Stimulated activated CD8-positive, alpha-beta memory T cell treated with anti-CD3 and anti-CD28 coated beads, Interleukin-15, amount 100 ng/mL, for 24 hours (primary cell): ENCODE results near the gene C12orf57.
A peak's percentile ranks its signal among the peaks of the same experiment; 100 is the strongest.

Experiments used
- DNase-seq: peaks from one replicate; pipeline ENCODE4 v3.0.0-alpha.2; 2020; ENCODE audit warnings: low read depth

Gene C12orf57

DNA sequence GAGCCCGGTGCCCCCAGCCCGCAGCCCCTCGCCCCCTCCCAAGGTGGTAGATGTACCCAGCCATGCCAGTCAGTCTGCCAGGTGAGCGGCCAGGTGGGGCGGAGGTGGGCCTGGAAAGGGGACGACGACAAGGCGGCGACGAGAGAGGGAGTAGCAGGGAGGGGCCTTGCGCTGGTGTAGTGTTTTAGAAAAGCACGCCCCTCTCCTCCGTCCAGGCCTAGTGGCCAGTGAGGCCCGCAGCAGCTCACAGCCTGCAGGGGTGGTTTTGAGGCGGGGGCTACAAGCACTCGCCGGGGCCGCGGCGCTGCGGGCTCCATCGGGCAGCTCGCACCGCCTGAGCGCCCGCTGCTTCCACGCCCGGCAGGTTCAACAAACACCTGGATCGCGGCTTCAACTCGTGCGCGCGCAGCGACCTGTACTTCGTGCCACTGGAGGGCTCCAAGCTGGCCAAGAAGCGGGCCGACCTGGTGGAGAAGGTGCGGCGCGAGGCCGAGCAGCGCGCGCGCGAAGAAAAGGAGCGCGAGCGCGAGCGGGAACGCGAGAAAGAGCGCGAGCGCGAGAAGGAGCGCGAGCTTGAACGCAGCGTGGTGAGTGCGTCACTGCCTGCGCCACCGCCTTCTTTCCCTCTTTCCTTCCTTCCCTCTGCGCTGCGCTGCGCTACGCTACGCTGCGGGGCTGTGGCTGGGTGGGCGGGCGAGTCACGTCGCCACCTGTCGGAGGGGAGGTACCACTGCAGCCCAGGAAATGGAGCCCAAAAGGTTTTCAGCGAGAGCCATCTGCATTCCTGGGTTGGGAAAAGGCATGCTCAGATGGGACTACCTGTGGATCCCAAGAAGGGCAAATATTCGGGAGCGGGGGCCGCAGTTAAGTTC, 6.1 kb upstream of the C12orf57 start:
- DNase-seq = peak; percentile 84

DNA sequence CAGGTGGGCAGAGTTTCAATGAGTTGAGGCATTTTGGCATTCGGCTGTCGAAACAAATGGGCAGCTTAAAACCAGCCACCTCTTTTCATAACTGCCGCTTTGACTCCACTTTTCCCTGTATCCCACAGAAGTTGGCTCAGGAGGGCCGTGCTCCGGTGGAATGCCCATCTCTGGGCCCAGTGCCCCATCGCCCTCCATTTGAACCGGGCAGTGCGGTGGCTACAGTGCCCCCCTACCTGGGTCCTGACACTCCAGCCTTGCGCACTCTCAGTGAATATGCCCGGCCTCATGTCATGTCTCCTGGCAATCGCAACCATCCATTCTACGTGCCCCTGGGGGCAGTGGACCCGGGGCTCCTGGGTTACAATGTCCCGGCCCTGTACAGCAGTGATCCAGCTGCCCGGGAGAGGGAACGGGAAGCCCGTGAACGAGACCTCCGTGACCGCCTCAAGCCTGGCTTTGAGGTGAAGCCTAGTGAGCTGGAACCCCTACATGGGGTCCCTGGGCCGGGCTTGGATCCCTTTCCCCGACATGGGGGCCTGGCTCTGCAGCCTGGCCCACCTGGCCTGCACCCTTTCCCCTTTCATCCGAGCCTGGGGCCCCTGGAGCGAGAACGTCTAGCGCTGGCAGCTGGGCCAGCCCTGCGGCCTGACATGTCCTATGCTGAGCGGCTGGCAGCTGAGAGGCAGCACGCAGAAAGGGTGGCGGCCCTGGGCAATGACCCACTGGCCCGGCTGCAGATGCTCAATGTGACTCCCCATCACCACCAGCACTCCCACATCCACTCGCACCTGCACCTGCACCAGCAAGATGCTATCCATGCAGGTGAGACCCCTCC, 5.2 kb upstream of the C12orf57 start:
- no peak for DNase-seq

DNA sequence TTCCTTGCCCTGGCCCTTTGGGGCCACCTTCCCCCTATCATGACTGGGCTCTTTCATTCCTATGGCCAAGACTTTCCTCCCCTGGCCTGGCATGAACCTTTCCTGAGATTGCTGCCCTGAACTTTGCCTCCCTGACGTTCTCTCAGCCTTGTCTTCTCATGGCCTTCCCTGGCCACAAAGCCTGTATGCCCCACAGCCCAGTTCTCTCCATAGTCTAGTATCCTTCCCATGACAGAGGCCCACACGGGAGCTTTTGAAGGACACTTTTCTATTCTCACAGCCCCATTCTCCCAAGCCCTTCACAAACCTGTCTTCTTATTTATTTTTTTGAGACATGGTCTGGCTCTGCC, 4.7 kb upstream of the C12orf57 start:
- no peak for DNase-seq

DNA sequence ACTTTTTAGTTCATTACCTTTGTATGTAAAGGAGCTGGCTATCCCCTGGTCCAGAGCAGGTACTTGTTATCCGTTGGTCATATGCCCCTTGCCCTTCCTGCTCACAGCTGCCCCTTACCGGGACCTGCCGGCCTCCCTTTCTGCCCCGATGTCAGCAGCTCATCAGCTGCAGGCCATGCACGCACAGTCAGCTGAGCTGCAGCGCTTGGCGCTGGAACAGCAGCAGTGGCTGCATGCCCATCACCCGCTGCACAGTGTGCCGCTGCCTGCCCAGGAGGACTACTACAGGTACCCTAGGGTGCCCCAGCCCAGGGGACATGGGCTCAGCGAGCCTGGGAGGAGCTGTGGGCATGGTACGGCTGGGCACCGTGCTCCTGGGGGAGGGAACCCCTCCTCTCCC, 2.6 kb upstream of the C12orf57 start:
- DNase-seq = no peak

DNA sequence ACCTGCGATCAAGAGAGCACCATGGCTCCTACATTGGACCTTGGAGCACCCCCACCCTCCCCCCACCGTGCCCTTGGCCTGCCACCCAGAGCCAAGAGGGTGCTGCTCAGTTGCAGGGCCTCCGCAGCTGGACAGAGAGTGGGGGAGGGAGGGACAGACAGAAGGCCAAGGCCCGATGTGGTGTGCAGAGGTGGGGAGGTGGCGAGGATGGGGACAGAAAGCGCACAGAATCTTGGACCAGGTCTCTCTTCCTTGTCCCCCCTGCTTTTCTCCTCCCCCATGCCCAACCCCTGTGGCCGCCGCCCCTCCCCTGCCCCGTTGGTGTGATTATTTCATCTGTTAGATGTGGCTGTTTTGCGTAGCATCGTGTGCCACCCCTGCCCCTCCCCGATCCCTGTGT, 2.0 kb upstream of the C12orf57 start:
- DNase-seq = no peak

DNA sequence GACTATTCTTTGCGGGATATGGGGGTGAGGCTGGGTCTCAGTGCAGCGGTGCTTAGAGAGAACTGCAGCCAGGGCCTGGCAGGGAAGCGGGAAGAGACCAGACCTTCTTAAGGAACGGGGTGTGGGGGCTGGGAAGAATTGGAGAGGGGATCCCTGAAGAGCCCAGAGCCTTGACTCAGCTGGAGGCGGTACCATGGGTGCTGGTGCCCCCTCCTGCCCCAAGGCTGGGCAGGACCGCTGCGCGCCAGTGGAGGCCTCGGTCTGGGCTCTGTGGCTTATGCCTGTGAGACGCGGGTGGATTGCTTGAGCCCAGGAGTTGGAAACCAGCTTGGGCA, 1.5 kb upstream of the C12orf57 start:
- DNase-seq = no peak

DNA sequence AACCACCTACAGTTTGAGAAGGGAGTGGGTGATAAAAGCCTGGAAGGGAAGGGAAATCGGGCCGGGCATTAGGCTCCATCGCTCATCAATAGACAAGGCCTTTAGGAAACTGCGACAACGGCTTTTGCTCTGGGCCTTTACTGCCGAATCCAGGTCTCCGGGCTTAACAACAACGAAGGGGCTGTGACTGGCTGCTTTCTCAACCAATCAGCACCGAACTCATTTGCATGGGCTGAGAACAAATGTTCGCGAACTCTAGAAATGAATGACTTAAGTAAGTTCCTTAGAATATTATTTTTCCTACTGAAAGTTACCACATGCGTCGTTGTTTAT, 467 bp upstream of the C12orf57 start:
- DNase-seq = no peak

DNA sequence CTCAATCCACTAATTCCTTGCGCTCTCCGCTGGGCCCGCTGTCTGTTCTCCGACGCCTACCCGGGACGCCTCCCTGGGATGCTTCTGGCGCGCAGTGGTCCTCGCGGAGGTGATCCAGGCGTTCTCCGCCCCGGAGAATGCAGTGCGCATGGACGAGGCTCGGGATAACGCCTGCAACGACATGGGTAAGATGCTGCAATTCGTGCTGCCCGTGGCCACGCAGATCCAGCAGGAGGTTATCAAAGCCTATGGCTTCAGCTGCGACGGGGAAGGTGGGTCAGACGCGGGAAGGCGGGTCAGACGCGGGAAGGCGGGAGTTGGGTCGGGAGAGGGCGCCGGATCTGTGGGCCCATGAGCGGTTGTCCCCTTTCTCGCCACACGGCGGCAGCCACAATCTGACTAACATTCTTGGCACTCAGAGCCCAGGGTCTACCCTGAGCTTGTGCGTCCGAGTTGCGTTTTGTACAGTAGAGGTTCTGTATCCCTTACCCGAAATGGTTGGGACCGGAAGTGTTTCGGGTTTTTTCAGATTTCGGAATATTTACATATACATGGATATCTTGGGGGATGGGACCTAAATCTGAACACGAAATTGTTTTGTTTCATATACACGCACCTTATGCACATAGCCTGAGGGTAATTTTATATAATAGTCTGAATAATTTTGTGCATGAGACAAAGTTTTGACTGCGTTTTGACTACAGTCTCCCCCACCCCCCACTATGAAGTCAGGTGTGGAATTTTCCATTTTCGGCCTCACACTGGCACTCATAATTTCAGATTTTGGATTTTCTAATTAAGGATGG, 762 bp downstream of the C12orf57 start:
- no peak for DNase-seq

DNA sequence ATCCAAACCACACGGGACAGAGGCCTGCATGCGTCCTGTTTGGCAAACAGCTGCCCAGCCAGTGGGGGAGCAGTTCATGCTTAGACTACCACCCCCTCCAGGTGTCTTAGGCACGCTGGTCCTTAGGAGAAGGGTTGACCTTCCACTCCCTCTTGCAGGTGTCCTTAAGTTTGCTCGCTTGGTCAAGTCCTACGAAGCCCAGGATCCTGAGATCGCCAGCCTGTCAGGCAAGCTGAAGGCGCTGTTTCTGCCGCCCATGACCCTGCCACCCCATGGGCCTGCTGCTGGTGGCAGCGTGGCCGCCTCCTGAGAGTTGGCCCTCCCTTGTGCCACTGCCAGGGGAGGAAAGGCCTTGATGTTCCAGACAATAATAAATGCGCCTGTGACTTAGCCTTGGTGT, 1.8 kb downstream of the C12orf57 start:
- DNase-seq = no peak

DNA sequence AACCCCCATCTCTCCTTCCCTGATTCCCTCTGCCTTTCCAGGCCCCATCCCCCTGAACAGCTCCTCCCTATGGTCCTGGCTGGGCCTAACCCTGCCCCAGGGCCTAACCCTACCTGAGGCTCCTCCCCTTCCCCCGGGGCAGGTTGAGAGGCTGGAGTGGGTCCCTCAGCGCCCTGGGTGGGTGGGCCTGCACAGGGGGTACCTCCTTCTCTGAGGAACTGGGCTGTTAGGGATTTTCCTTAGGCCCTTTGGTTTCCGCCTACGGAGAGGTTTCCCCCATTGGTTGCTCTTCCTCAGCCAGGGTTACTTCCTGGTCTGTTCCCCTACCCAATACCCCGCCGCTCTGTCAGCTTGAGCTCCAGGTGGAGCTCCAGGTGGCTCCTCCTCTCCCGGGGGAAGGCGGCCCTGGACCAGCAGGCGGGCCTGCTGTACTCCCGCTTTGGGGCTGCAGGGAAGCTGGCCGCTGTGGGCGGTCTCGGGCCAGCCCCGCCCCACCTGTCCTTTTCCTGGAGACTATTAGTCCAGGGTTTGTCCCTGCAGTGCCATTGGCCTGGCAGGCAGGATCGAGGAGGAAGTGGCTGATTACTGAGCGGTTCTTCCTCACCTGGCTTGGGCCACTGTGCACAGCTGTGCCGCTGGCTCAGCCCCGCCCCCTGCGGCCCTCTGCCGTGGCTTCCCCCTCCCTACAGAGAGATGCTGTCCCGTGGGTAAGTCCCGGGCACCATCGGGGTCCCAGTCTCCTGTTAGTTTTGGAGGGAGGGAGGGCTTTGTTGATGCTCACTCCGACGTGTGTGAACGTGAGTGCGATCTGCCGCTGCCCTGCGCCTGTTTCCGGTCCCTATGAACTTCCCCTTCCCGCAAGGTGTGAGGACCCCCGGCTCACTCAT, 2.5 kb downstream of the C12orf57 start:
- no peak for DNase-seq

DNA sequence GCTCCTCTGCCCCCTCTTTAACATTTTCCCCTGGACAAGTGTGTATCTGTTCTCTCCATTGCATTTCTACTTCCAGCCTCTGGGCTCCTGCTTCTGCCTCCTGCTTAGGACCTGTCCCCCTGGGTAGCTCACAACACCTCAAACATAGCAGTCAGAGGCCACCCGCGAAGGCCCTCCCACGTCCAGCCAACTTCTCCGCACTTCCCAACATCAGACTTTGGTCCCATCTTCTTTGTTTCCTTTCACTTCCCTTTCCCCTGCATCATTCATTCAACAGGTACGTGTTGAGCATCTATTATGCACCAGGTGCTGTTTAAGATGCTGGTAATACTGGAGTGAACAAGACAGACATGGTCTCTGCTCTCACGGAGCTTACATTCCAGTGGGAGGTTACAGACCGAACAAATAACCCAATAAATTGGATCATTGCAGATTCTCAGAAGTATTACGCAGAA, 3.1 kb downstream of the C12orf57 start:
- no peak for DNase-seq

DNA sequence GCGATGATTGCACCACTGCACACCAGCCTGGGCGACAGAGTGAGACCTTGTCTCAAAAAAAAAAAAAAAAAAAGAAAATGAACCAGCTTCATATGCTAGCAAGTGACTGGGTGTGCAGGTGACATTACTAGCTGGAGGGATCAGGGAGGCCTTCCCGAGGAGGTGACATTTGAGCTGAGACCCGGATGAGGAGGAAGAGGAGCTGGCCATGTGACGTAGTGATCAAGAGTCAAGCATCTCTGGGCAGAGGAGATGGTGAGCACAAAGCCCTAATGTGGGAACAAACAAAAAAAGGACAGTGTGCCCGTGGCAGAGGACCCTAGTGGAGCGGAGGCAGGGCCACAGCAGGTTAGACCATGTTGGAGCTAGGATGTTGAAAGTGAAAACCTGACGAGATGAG, 3.8 kb downstream of the C12orf57 start:
- no peak for DNase-seq

DNA sequence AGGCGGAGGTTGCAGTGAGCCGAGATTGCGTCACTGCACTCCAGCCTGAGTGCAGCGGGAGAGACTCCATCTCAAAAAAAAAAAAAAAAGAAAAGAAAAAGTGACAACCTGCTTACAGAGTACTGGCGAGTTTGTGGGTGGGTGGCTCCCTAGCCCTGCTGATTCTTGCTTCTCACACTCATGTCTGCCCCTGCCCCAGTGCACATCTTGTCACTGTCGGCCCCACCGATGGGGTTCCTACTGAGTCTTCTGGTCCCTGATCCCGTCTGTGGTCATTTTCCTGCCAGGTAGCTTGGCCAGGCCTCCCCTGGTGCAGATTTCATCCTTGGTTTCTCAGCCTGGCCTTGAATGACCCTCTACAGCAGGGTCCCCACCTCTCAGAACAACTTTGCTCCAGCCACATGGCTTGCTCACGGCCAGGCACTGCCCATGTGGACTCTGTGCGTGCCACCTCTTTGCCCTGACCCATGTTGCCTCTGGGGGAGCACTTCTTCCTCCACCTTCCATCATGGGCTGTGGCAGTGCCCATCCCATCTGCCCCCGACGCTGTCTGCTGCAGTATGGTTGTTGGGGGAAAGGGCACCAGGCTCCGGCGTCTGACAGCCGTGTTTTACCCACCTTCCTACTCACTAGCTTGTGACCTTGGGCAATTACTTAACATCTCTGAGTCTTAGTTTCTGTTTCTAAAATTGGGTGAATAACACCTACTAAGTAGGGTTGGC, 5.2 kb downstream of the C12orf57 start:
- no peak for DNase-seq

DNA sequence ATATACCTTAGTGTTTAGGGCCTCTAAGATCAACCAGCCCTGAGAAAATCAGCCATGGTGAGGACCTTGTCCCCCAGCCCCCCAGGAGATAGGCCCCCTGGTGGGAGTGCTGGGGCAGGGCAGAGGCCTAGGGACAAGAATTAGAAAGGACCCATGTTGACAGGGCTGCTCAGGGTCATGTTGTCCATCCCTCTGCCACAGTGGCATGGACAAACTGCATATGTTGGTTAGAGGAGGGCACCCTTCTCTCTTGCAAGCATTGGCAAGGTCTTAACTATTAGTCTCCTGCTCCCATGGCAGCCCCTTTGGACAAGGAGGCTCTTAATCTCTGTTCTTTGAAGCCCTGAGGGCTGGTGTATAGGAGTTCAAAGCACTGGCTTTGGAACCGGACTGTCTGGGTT, 6.6 kb downstream of the C12orf57 start:
- no peak for DNase-seq

DNA sequence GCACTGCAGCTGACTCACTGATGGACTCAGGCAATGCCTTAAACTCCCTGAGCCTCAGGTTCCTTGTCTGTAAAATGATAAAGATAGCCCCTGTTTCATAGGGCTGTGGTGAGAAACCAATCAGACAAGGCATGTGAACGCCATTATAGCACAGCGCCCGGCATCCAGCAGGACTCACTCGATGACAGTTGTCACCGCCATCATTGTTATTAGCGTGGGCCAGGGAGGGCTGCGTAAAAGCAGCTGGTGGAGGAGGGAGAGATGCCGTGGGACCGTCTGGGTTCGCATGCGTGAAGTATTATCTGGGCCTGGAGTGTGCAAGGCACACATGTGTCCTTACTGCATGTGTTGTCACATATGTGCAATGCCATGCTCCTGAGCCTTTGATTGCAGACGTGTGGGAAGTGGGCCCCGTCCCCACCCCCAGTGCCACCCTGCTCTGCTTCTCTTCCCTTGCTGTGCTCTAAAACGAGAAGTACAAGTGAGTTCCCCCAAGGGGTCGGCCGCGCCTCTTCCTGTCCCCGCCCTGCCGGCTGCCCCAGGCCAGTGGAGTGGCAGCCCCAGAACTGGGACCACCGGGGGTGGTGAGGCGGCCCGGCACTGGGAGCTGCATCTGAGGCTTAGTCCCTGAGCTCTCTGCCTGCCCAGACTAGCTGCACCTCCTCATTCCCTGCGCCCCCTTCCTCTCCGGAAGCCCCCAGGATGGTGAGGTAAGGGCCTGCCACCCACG, 7.2 kb downstream of the C12orf57 start, which contains the start of gene PTPN6:
Gene PTPN6 (plus strand): TSS at position 546 of the 730 bp plus-strand sequence. CDS start 157 bp downstream, at position 703.
- DNase-seq = no peak

DNA sequence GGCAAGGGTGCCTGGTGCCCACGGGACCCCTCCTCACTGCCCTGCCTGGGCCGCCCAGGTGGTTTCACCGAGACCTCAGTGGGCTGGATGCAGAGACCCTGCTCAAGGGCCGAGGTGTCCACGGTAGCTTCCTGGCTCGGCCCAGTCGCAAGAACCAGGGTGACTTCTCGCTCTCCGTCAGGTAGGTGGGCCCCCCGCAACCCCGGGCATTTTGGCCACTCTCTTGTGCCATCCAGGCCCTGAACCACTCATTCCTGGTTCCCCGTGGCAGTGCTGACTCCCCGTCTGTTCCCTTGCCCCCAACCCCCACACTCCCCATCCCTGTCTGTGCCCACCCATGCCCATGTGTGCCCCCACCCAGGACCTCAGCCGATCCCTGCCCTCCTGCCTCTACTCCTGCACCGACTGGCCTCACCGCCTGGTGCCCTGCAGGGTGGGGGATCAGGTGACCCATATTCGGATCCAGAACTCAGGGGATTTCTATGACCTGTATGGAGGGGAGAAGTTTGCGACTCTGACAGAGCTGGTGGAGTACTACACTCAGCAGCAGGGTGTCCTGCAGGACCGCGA, 7.8 kb downstream of the C12orf57 start:
- DNase-seq = no peak

DNA sequence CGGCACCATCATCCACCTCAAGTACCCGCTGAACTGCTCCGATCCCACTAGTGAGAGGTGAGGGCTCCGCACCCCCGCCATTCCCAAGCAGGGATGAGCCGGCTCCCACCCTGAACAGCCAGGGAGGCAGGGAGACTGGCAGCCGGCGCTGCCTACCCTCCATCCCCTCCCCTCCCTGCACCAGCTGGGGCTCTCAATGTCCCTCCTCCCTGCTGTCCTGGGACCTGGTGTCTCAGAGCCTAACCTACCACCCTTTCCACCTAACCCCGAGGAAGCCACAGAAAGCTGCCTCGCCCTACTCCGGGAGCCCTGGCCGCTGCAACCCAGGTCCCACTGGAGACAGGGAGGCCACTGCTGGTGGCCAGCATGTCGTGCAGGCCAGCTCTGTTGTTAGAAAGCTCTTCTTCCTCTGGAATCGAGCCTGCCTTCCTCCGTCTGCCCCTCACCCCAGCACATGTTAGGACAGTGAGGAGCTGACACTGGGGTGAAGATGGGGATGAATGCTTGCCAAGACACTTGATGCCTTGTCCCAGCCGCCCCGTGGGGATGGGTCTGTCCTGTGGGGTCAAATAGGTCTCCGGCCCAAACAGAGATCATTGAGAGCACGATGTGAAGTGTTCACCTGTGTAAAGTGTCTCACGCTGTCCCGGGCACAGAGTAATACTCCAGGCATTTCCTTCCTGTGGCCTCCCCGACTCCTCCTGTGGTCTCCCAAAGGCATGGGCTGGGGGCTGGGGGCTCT, 8.5 kb downstream of the C12orf57 start:
- no peak for DNase-seq

DNA sequence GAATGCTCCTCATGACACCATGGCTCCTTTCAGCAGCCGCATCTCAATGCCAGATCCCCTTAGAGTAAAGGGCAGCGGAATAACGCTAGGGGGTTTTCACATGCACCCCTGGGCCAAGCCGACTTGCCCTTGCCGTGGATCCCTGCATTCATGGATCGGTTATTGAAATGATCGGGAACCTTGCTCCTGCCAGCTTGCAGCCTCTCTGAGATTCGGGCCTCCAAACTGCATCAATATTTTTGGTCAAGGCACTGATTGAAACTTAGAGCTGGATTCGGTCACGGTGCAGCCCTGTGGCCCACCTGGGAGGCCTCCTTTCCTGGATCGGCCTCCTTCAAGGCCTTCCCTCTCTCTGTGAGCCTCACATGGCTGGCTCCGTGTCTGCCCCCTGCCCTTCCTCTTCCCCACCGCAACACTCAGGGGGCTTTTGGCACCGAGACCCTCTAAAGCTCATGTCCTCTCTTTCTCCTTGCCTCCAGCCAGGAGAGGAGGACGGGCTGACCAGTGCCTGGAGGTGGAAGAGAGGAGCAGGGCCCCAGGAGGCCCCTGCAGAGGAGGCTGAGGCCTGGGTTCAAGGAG, 9.1 kb downstream of the C12orf57 start:
- no peak for DNase-seq
